ENCODE data around the gene GNPAT.

The GNPAT gene

GRCh38 chr1:231260351-231260750 is 19.3 kb downstream of the GNPAT start:
- no peak for DNase-seq

GRCh38 chr1:231264642-231265041 is 23.6 kb downstream of the GNPAT start:
- DNase-seq = no peak

GRCh38 chr1:231265379-231265778 is 24.4 kb downstream of the GNPAT start:
- no peak for DNase-seq

GRCh38 chr1:231266811-231267322 is 25.9 kb downstream of the GNPAT start:
- no peak for DNase-seq

GRCh38 chr1:231272173-231272572 is 31.2 kb downstream of the GNPAT start:
- DNase-seq = no peak

- DNase-seq = no peak
Measured at GRCh38 chr1:231272880-231273279, 31.9 kb downstream of the GNPAT start.

- no peak for DNase-seq
Measured at GRCh38 chr1:231274119-231274825, 33.3 kb downstream of the GNPAT start.

- DNase-seq = peak; percentile 76
Measured at GRCh38 chr1:231278100-231278790, 37.2 kb downstream of the GNPAT start.

GRCh38 chr1:231279081-231279480 is 38.1 kb downstream of the GNPAT start:
- no peak for DNase-seq

- DNase-seq = no peak
Measured at GRCh38 chr1:231279683-231280082, 38.7 kb downstream of the GNPAT start.

- no peak for DNase-seq
Measured at GRCh38 chr1:231284441-231284840, 43.4 kb downstream of the GNPAT start.

GRCh38 chr1:231286603-231287002 is 45.6 kb downstream of the GNPAT start:
- DNase-seq = no peak

GRCh38 chr1:231295938-231296337 is 54.9 kb downstream of the GNPAT start:
- DNase-seq = no peak

GRCh38 chr1:231301990-231302389 is 61.0 kb downstream of the GNPAT start:
- no peak for DNase-seq

- no peak for DNase-seq
Measured at GRCh38 chr1:231310391-231310934, 69.5 kb downstream of the GNPAT start.

GRCh38 chr1:231311720-231312431 is 70.9 kb downstream of the GNPAT start:
- DNase-seq = peak; percentile 15

GRCh38 chr1:231312432-231312788 is 71.4 kb downstream of the GNPAT start:
- DNase-seq = no peak

GRCh38 chr1:231313661-231314060 is 72.6 kb downstream of the GNPAT start:
- DNase-seq = no peak

GRCh38 chr1:231315887-231316286 is 74.9 kb downstream of the GNPAT start:
- no peak for DNase-seq

- no peak for DNase-seq
Measured at GRCh38 chr1:231317306-231318014, 76.4 kb downstream of the GNPAT start.

GRCh38 chr1:231318015-231318355 is 77.0 kb downstream of the GNPAT start:
- no peak for DNase-seq

- no peak for DNase-seq
Measured at GRCh38 chr1:231318568-231318967, 77.6 kb downstream of the GNPAT start.

- DNase-seq = no peak
Measured at GRCh38 chr1:231319080-231319479, 78.1 kb downstream of the GNPAT start.
